Measurements from ENCODE around the gene TVP23B.
"Not testable (repeated sequence)": the region's sequence is repeated elsewhere in the genome, so short reads cannot be mapped to it uniquely, and the experiment has no call there.

GRCh38 chr17:18815924-18816323 lies 34.9 kb downstream of the TVP23B start:
- TF ChIP-seq RARB (CRISPR knock-in tag; IDR thresholded peaks at IDR 0.05); CREB5 (CRISPR knock-in tag; IDR thresholded peaks at IDR 0.05; ENCODE audit: low read depth); PATZ1 (CRISPR knock-in tag; IDR thresholded peaks at IDR 0.05; ENCODE audit: borderline replicate concordance); OSR1 (CRISPR knock-in tag; IDR thresholded peaks at IDR 0.05); SNAI2 (CRISPR knock-in tag; IDR thresholded peaks at IDR 0.05); ZFP3 (CRISPR knock-in tag; IDR thresholded peaks at IDR 0.05); ZFP30 (CRISPR knock-in tag; IDR thresholded peaks at IDR 0.05); ESRRG (CRISPR knock-in tag; IDR thresholded peaks at IDR 0.05); BACH2 (CRISPR knock-in tag; IDR thresholded peaks at IDR 0.05; ENCODE audit: borderline replicate concordance); CSRNP3 (CRISPR knock-in tag; IDR thresholded peaks at IDR 0.05); ZNF8 (CRISPR knock-in tag; IDR thresholded peaks at IDR 0.05); GLIS3 (CRISPR knock-in tag; IDR thresholded peaks at IDR 0.05): not testable (repeated sequence)

Measured in SK-N-SH treated with all-trans-retinoic acid at 6 μM for 48 hours (cell line).